NCI-H2029 treated with DMSO at 0.1 percent for 48 hours (cell line): ENCODE measurements around the gene CPLANE2.
A peak's percentile ranks its signal among the peaks of the same experiment; 100 is the strongest.
"Not testable (repeated sequence)": the region's sequence is repeated elsewhere in the genome, so short reads cannot be mapped to it uniquely, and the experiment has no call there.

Experiments used
- DNase-seq: peaks from one replicate; lab custom pipeline; 2025; lab: John Stamatoyannopoulos, UW

The CPLANE2 gene

GRCh38 chr1:16229976-16230740 is 6.8 kb downstream of the CPLANE2 start:
- no peak for DNase-seq

- DNase-seq, result no peak
Observed at GRCh38 chr1:16226490-16227179, 10.3 kb downstream of the CPLANE2 start.

- no peak for DNase-seq
Observed at GRCh38 chr1:16226129-16226489, 10.9 kb downstream of the CPLANE2 start.

GRCh38 chr1:16224472-16224871 is 12.5 kb downstream of the CPLANE2 start:
- DNase-seq, result no peak

- not testable (repeated sequence) for DNase-seq
Observed at GRCh38 chr1:16222716-16223115, 14.3 kb downstream of the CPLANE2 start.

- DNase-seq, result no peak
Observed at GRCh38 chr1:16221499-16221898, 15.5 kb downstream of the CPLANE2 start.

- no peak for DNase-seq
Observed at GRCh38 chr1:16219968-16220500, 16.9 kb downstream of the CPLANE2 start.

GRCh38 chr1:16218674-16219071 is 18.3 kb downstream of the CPLANE2 start:
- no peak for DNase-seq

GRCh38 chr1:16218014-16218673 is 18.8 kb downstream of the CPLANE2 start:
- no peak for DNase-seq

- peak; percentile 65 for DNase-seq
Observed at GRCh38 chr1:16217061-16217785, 19.8 kb downstream of the CPLANE2 start.

GRCh38 chr1:16215882-16216753 is 20.9 kb downstream of the CPLANE2 start:
- peak; percentile 86 for DNase-seq

GRCh38 chr1:16215240-16215639 is 21.7 kb downstream of the CPLANE2 start:
- DNase-seq, result not testable (repeated sequence)

- not testable (repeated sequence) for DNase-seq
Observed at GRCh38 chr1:16213544-16213943, 23.4 kb downstream of the CPLANE2 start.

GRCh38 chr1:16213013-16213412 is 24.0 kb downstream of the CPLANE2 start:
- DNase-seq, result no peak

- peak; percentile 28 for DNase-seq
Observed at GRCh38 chr1:16212251-16212961, 24.6 kb downstream of the CPLANE2 start, which contains the start of gene ARHGEF19. ARHGEF19 (minus strand) TSS chr1:16212652; CDS start chr1:16209054, 3,598 bp downstream.

GRCh38 chr1:16211824-16212223 is 25.2 kb downstream of the CPLANE2 start:
- no peak for DNase-seq

GRCh38 chr1:16210581-16210980 is 26.4 kb downstream of the CPLANE2 start:
- no peak for DNase-seq

GRCh38 chr1:16209847-16210407 is 27.1 kb downstream of the CPLANE2 start:
- DNase-seq, result no peak

- no peak for DNase-seq
Observed at GRCh38 chr1:16209132-16209846, 27.7 kb downstream of the CPLANE2 start.
